Endodermal cell (in vitro differentiated cells): ENCODE measurements around the gene MSANTD2. TPM values are rescaled to one million over a fixed set of nuclear protein-coding genes. Genes with fewer than 3 reads are reported as not detected.
A peak's percentile ranks its signal among the peaks of the same experiment; 100 is the strongest.

Source experiments
- DNase-seq: peaks from one replicate; pipeline ENCODE4 v3.0.0-alpha.2; 2017
- H3K27ac ChIP-seq: 2 replicates; pipeline ENCODE4 v1.5.1; 2013; ENCODE audit warnings: mild to moderate bottlenecking, low read depth, low read length, moderate library complexity
- H3K27me3 ChIP-seq: 2 replicates; pipeline ENCODE4 v1.6.1; 2013; ENCODE audit warnings: mild to moderate bottlenecking, low read length, moderate library complexity; ENCODE audit not compliant: insufficient read depth, control insufficient read depth, poor library complexity, severe bottlenecking
- H3K36me3 ChIP-seq: 2 replicates; pipeline ENCODE4 v1.7.0; 2013; ENCODE audit warnings: mild to moderate bottlenecking, low read length, moderate library complexity; ENCODE audit not compliant: control insufficient read depth, insufficient read depth
- H3K4me1 ChIP-seq: one replicate; pipeline ENCODE4 v1.7.0; 2013; ENCODE audit warnings: low read length; ENCODE audit not compliant: control insufficient read depth, insufficient read depth
- H3K4me3 ChIP-seq: 2 replicates; pipeline ENCODE4 v1.5.1; 2013; ENCODE audit warnings: mild to moderate bottlenecking, low read length, moderate library complexity
- H3K9ac ChIP-seq: 2 replicates; pipeline ENCODE4 v1.6.1; 2013; ENCODE audit warnings: mild to moderate bottlenecking, low read length, moderate library complexity; ENCODE audit not compliant: poor library complexity, severe bottlenecking; ENCODE audit errors: extremely low read depth
- H3K9me3 ChIP-seq: 2 replicates; pipeline ENCODE4 v1.6.1; 2013; ENCODE audit warnings: mild to moderate bottlenecking, low read length, moderate library complexity; ENCODE audit not compliant: control insufficient read depth
- H3K27ac Mint-ChIP-seq: 2 replicates; pipeline ENCODE4 v1.8.0; 2020; ENCODE audit warnings: mixed read lengths
- H3K27me3 Mint-ChIP-seq: 2 replicates; pipeline ENCODE4 v1.8.0; 2021; ENCODE audit warnings: mild to moderate bottlenecking, mixed read lengths; ENCODE audit not compliant: insufficient read depth
- H3K36me3 Mint-ChIP-seq: 2 replicates; pipeline ENCODE4 v1.8.0; 2020; ENCODE audit warnings: low read depth, mixed read lengths
- H3K4me1 Mint-ChIP-seq: 2 replicates; pipeline ENCODE4 v1.8.0; 2020; ENCODE audit warnings: mixed read lengths
- H3K4me3 Mint-ChIP-seq: 2 replicates; pipeline ENCODE4 v1.8.0; 2020; ENCODE audit warnings: mild to moderate bottlenecking, moderate library complexity, mixed read lengths
- H3K9me3 Mint-ChIP-seq: 2 replicates; pipeline ENCODE4 v1.8.0; 2020; ENCODE audit warnings: mild to moderate bottlenecking, mixed read lengths
- WGBS, 2 experiments: methylation state at CpG; one replicate each; pipeline versions ENCODE4 v1.1.5 to v1.1.7; 2013; ENCODE audit warnings: missing lambda C conversion rate in 2 of 2, mixed read lengths in 1 of 2; ENCODE audit not compliant: insufficient coverage in 1 of 2, insufficient read length in 1 of 2; 5-methylcytosine and 5-hydroxymethylcytosine counted together
- total RNA-seq, 2 donors: library from RNA; stranded (reverse); fragmentation: NEBNext Ultra II Directional in 1 of 2; extraction: Animal tissue kit (Norgen Biotek cat#: 25700) in 1 of 2; gene quantifications; 2 replicates in 1 of 2; 3 replicates in 1 of 2; pipeline ENCODE4 v1.2.1, GENCODE V29; 2021
- TF ChIP-seq, protein P1 (sequence below): fragments of 200-600 bp; sonication (generic); conservative IDR thresholded peaks from 2 replicates; pipeline ENCODE4 v1.5.0; 2021; ENCODE audit warnings: antibody characterized with exemption, mild to moderate bottlenecking

Gene MSANTD2
- total RNA-seq, 2 donors from 2014 or later, result 18.3 to 21.3 TPM

DNA sequence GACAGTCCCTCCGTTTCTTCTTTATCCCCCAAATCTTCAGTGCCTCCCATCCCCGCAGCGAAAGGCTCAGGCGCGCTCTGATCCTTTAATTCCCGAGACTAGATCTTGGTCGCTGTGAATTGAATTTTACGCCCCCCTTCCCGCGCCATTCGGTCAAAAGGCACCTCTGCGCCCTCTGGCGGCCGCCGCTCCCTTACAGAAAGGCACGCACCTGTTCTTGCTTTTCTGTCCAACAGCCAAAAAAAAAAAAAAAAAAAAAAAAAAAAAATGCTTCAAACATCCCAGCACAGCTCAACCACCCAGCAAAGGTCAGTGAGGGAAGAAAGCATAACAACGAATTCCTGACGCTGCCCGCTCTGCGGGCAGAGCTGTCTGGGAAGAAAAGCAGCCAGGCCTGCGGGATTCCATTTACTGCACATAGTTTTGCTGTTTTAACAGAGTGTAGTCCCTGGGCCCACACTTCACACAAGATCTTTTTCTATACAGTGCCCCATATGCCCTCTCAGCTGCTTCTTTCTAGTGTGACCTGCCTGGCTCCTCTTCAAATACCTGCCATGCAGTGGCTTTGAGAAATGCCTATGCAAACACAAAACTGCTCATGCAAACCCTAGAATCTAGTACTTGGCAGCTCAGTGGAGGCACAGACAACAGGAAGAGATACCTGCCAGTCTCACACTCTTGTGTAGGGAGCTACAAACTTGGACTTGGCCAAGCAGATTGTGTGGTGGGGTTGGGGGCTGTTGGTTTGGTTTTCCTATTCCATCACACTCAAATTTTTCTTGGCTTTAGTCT lies 36.9 kb downstream of the MSANTD2 start:
- H3K27ac Mint-ChIP-seq, result no peak overlapping the region

DNA sequence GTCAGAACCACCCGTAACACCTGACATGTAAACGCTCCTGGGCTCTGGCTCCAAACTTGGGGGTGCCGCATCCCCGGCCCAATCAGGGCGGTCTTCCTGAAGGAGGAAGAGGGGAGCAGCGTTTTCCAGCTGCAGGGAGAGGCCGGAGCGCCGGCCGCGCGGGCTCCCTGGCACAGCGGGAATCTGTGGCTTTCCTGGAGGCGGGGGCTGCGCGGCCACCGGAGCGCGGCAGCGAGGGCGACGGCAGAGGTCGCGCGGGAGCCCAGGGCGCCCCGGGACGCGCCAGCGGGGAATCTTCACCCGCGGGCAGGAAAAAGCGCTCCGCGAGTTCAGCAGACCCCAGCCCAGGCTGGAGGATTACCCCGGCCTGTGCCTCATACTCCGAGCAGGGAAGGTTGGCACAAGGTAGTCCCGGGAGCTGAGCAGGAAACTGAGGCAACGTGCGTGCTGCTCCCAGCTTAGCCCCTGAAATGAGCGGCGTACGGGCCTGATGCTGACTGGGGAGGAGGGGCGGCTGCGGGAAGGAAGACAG lies 37.5 kb downstream of the MSANTD2 start:
- 1 to 4% methylated on average over 4 to 45 of the region's 45 CpGs for WGBS, 2 experiments
- peaks cover 15% of the 10 kb centered on the region for H3K4me1 Mint-ChIP-seq
- DNase-seq, result no peak
- no peak overlapping the region for H3K9ac ChIP-seq
- no peak overlapping the region for H3K27ac ChIP-seq
- no peak overlapping the region for H3K27ac Mint-ChIP-seq
- peaks cover 48% of the 10 kb centered on the region for H3K27me3 Mint-ChIP-seq
- H3K36me3 ChIP-seq, result peaks cover 29% of the 10 kb centered on the region
- no peaks in the 10 kb centered on the region for H3K9me3 ChIP-seq
- no peaks in the 10 kb centered on the region for H3K9me3 Mint-ChIP-seq
- TF ChIP-seq, protein P1, sequence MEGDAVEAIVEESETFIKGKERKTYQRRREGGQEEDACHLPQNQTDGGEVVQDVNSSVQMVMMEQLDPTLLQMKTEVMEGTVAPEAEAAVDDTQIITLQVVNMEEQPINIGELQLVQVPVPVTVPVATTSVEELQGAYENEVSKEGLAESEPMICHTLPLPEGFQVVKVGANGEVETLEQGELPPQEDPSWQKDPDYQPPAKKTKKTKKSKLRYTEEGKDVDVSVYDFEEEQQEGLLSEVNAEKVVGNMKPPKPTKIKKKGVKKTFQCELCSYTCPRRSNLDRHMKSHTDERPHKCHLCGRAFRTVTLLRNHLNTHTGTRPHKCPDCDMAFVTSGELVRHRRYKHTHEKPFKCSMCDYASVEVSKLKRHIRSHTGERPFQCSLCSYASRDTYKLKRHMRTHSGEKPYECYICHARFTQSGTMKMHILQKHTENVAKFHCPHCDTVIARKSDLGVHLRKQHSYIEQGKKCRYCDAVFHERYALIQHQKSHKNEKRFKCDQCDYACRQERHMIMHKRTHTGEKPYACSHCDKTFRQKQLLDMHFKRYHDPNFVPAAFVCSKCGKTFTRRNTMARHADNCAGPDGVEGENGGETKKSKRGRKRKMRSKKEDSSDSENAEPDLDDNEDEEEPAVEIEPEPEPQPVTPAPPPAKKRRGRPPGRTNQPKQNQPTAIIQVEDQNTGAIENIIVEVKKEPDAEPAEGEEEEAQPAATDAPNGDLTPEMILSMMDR, result no peak
- H3K27me3 ChIP-seq, result peaks cover 52% of the 10 kb centered on the region
- peak overlapping the region; percentile 81 for H3K4me3 ChIP-seq
- no peaks in the 10 kb centered on the region for H3K4me1 ChIP-seq
- H3K36me3 Mint-ChIP-seq, result peaks cover 11% of the 10 kb centered on the region
- H3K4me3 Mint-ChIP-seq, result peak overlapping the region; percentile 62

More for the DNA sequence above, 36.9 kb downstream of the MSANTD2 start:
- Histone ChIP-seq H3K4me3 (peak overlapping the region; percentile 81), H3K27me3 (peaks cover 46% of the 10 kb centered on the region), H3K36me3 (peaks cover 34% of the 10 kb centered on the region), H3K9me3 (no peaks in the 10 kb centered on the region), H3K27ac (no peak overlapping the region), H3K4me1 (no peaks in the 10 kb centered on the region), H3K9ac (no peak overlapping the region)
- peak; percentile 96 for DNase-seq
- H3K4me3 Mint-ChIP-seq, result peak overlapping the region; percentile 62
- peaks cover 13% of the 10 kb centered on the region for H3K4me1 Mint-ChIP-seq
- TF ChIP-seq, protein P1, result peak; percentile 86
- peaks cover 41% of the 10 kb centered on the region for H3K27me3 Mint-ChIP-seq
- peaks cover 11% of the 10 kb centered on the region for H3K36me3 Mint-ChIP-seq
- 5 to 14% methylated on average over 10 to 21 of the region's 21 CpGs for WGBS, 2 experiments
- no peaks in the 10 kb centered on the region for H3K9me3 Mint-ChIP-seq

DNA sequence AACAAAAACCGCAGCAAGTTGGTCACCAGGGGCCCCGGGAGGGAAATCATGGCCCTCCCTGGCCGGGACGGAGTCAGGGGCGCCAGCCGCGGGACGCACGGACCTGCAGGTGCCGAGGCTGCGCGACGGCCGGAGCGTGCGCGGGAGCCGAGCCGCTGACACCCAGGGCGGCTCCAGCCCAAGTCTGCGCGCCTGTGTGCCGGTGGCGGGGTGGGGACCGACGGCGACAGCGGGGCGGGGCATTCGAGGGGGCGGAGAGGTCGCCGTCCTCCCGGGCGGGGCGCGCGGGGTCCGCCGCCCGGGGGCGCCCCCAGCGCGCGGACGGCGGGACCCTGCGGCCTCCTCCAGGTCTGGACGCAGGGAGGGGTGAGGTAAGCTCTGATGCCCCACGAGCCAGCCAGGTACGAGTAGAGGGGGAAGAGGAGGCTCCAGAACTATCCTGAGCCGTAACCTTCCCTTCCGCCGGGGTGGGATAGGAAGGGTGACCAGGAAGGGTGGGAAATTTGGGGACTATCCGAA lies 38.0 kb downstream of the MSANTD2 start, which contains the start of gene ESAM:
ESAM (minus strand) TSS at position 186 of the 519 bp plus-strand sequence; CDS start at position 50, 136 bp downstream.
- Histone ChIP-seq H3K9ac (no peak within 1 kb of the TSS), H3K27me3 (peaks cover 58% of the 10 kb centered on the region), H3K9me3 (no peaks in the 10 kb centered on the region), H3K36me3 (peaks cover 24% of the 10 kb centered on the region), H3K4me3 (peak within 1 kb of the TSS; percentile 81), H3K27ac (no peak within 1 kb of the TSS), H3K4me1 (no peaks in the 10 kb centered on the region)
- H3K27ac Mint-ChIP-seq, result no peak within 1 kb of the TSS
- peaks cover 11% of the 10 kb centered on the region for H3K36me3 Mint-ChIP-seq
- TF ChIP-seq, protein P1, result no peak
- DNase-seq, result peak; percentile 81
- 0 to 1% methylated on average over 2 to 55 of the region's 55 CpGs for WGBS, 2 experiments
- H3K4me1 Mint-ChIP-seq, result peaks cover 15% of the 10 kb centered on the region
- no peaks in the 10 kb centered on the region for H3K9me3 Mint-ChIP-seq
- H3K4me3 Mint-ChIP-seq, result peak within 1 kb of the TSS; percentile 62
- H3K27me3 Mint-ChIP-seq, result peaks cover 53% of the 10 kb centered on the region
